ENCODE measurements around the gene SLC27A6.

DNA sequence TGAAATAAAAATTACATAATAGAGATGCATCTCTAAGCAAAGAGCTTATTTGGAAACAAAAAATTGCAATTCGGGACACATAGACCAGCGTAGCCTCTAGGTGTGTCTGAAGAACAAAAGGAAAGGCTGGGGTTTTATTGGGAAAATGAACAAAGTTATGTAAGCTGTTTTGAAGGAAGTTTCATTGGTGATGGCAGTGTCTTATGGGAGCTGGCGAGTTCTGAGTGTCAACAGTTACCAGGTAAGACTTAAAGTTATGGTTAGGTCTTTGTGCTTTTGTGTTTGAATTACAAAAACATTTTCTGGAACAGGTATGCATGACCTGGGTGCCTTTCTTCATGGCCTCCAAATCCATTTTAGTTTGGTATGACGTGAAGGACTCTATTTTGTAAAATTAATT, 48.9 kb downstream of the SLC27A6 start:
- no peak for TF ChIP-seq CTCF (IDR thresholded peaks at IDR 0.05 in 8 of 11, conservative IDR thresholded peaks at IDR 0.05 in 3 of 11)
- no peak for TF ChIP-seq POLR2AphosphoS5 (IDR thresholded peaks at IDR 0.05)
